Measurements from ENCODE around the gene ZSWIM6. TPM values are rescaled to one million over a fixed set of nuclear protein-coding genes. Genes with fewer than 3 reads are reported as not detected.

Gene ZSWIM6
- total RNA-seq, 2 experiments from 2014 or later: 4.1 TPM

GRCh38 chr5:61523073-61523472 lies 191.0 kb downstream of the ZSWIM6 start:
- no peak for TF ChIP-seq CTCF (IDR thresholded peaks at IDR 0.05)
- Mint-ChIP-seq H3K9me3 (no peaks in the 10 kb centered on the region), H3K27ac (no peak overlapping the region), H3K4me1 (ENCODE audit: low read depth) (no peaks in the 10 kb centered on the region), H3K4me3 (no peak overlapping the region), H3K27me3 (no peaks in the 10 kb centered on the region), H3K36me3 (ENCODE audit: low read depth) (peaks cover 49% of the 10 kb centered on the region)
- Histone ChIP-seq H3K27me3 (ENCODE audit: control insufficient read depth in 1 of 2, insufficient read depth in 2 of 2, low read length in 2 of 2) (no peaks in the 10 kb centered on the region), H3K4me3 (ENCODE audit: low read length) (no peak overlapping the region), H3K27ac (ENCODE audit: low read depth in 1 of 2, low read length in 2 of 2) (no peak overlapping the region), H3K4me1 (ENCODE audit: insufficient read depth, low read length) (no peaks in the 10 kb centered on the region), H3K9me3 (ENCODE audit: control insufficient read depth in 1 of 2, insufficient read depth in 1 of 2, low read length in 2 of 2) (no peaks in the 10 kb centered on the region), H3K36me3 (ENCODE audit: insufficient read depth, low read length) (peaks cover 18% of the 10 kb centered on the region)
- ATAC-seq (ENCODE audit: poor library complexity) (no peak), DNase-seq (no peak)
- intact Hi-C loops (cut with DNase I, micrococcal nuclease): no loop called here
- CTCF ChIA-PET: no interaction called here
- POLR2A ChIA-PET: no interaction called here

- Histone ChIP-seq H3K36me3 (ENCODE audit: insufficient read depth, low read length) (peaks cover 18% of the 10 kb centered on the region), H3K4me3 (ENCODE audit: low read length) (no peak overlapping the region), H3K27ac (ENCODE audit: low read depth in 1 of 2, low read length in 2 of 2) (no peak overlapping the region), H3K27me3 (ENCODE audit: control insufficient read depth in 1 of 2, insufficient read depth in 2 of 2, low read length in 2 of 2) (no peaks in the 10 kb centered on the region), H3K4me1 (ENCODE audit: insufficient read depth, low read length) (no peaks in the 10 kb centered on the region), H3K9me3 (ENCODE audit: control insufficient read depth in 1 of 2, insufficient read depth in 1 of 2, low read length in 2 of 2) (no peaks in the 10 kb centered on the region)
- ChIA-PET POLR2A (no interaction called here), CTCF (interaction anchor here (0.5 kb wide), 1 partner anchor 16 kb away, joined by 3 read pairs; no protein-coding TSS in a partner anchor)
- Mint-ChIP-seq H3K36me3 (ENCODE audit: low read depth) (peaks cover 56% of the 10 kb centered on the region), H3K4me1 (ENCODE audit: low read depth) (no peaks in the 10 kb centered on the region), H3K27ac (no peak overlapping the region), H3K27me3 (no peaks in the 10 kb centered on the region), H3K9me3 (no peaks in the 10 kb centered on the region), H3K4me3 (no peak overlapping the region)
- no peak for TF ChIP-seq CTCF (IDR thresholded peaks at IDR 0.05)
- no peak for DNase-seq
- no peak for ATAC-seq (ENCODE audit: poor library complexity)
- intact Hi-C loops (cut with DNase I, micrococcal nuclease): no loop called here
Measured at GRCh38 chr5:61523997-61524396, 191.9 kb downstream of the ZSWIM6 start.

GRCh38 chr5:61525512-61526206 lies 193.6 kb downstream of the ZSWIM6 start:
- Mint-ChIP-seq H3K9me3 (no peaks in the 10 kb centered on the region), H3K4me1 (ENCODE audit: low read depth) (no peaks in the 10 kb centered on the region), H3K4me3 (no peak overlapping the region), H3K36me3 (ENCODE audit: low read depth) (peaks cover 72% of the 10 kb centered on the region), H3K27ac (no peak overlapping the region), H3K27me3 (no peaks in the 10 kb centered on the region)
- H3K4me1 ChIP-seq (ENCODE audit: insufficient read depth, low read length): no peaks in the 10 kb centered on the region
- ChIA-PET POLR2A (no interaction called here), CTCF (interaction anchor here (0.6 kb wide), 1 partner anchor 24 kb away, joined by 3 read pairs; no protein-coding TSS in a partner anchor)
- no peaks in the 10 kb centered on the region for H3K9me3 ChIP-seq (ENCODE audit: control insufficient read depth in 1 of 2, insufficient read depth in 1 of 2, low read length in 2 of 2)
- H3K4me3 ChIP-seq (ENCODE audit: low read length): no peak overlapping the region
- intact Hi-C loops (cut with DNase I, micrococcal nuclease): no loop called here
- no peak overlapping the region for H3K27ac ChIP-seq (ENCODE audit: low read depth in 1 of 2, low read length in 2 of 2)
- H3K36me3 ChIP-seq (ENCODE audit: insufficient read depth, low read length): peaks cover 24% of the 10 kb centered on the region
- ATAC-seq (ENCODE audit: poor library complexity) (no peak), DNase-seq (no peak)
- H3K27me3 ChIP-seq (ENCODE audit: control insufficient read depth in 1 of 2, insufficient read depth in 2 of 2, low read length in 2 of 2): no peaks in the 10 kb centered on the region
- TF ChIP-seq CTCF (IDR thresholded peaks at IDR 0.05): no peak
